HUDEP-2 (cell line): ENCODE data around the gene RRP7A.
"Not testable (repeated sequence)": the region's sequence is repeated elsewhere in the genome, so short reads cannot be mapped to it uniquely, and the experiment has no call there.

Experiments used
- DNase-seq, 76 experiments: peaks; one replicate each; lab custom pipeline; 2025; ENCODE audit not compliant: unreplicated experiment in 76 of 76; lab: John Stamatoyannopoulos, UW

The RRP7A gene

DNA sequence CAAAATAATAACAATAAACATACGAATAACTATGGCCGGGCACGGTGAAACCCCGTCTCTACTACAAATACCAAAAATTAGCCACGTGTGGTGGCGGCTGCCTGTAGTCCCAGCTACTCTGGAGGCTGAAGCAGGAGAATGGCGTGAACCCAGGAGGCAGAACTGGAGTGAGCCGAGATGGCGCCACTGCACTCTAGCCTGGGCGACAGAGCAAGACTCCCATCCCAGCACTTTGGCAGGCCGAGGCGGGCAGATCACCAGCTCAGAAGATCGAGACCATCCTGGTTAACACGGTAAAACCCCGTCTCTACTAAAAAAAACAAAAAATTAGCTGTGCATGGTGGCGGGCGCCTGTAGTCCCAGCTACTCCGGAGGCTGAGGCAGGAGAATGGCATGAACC lies 17.0 kb upstream of the RRP7A start:
- DNase-seq: not testable (repeated sequence)

DNA sequence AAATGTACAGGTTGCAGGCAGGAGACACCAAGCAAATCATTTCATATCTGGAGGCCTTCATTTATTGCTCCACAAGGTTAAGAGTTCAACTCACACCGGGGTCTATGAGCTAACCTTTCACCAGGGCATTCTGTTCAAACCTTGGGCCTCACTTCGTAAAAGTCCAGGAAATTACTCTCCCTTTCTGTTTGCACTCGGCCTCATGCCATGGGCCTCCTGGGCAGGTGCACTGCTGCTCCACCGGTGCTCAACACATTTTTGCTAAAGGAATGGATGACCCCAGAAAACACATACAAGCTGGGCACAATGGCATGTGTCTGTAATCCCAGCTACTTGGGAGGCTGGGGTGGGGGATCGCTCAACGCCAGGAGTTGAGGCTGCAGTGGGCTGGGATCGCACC lies 16.6 kb upstream of the RRP7A start:
- DNase-seq: no peak

DNA sequence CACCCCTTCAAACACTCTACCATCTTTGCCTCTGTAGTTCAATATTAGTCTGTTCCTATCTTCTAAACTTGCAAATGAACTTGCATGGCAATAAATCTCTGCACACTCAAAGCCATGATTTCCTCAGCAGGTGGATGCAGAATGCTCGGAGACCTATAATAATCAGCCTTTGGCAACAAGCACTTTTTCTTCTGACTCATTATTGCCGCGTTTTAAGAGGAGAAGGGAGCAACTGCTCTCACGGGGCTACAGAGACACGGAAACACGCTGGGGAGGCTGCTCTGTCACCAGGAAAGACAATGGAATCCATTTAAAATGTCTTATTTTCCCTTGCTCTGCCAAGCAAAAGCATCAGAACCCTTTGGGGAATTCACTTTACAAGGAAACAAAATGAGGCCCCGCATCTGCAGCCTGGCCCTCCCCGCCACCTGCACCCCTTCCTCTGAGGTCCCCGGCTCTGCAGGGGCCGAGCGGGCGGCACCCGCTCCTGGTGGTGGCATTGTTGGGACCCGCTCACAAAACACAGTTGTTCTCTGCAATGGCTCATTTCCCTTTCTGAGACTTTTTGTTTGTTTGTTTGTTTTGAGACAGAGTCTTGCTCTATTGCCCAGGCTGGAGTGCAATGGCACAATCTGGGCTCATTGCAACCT lies 15.6 kb upstream of the RRP7A start:
- not testable (repeated sequence) for DNase-seq

DNA sequence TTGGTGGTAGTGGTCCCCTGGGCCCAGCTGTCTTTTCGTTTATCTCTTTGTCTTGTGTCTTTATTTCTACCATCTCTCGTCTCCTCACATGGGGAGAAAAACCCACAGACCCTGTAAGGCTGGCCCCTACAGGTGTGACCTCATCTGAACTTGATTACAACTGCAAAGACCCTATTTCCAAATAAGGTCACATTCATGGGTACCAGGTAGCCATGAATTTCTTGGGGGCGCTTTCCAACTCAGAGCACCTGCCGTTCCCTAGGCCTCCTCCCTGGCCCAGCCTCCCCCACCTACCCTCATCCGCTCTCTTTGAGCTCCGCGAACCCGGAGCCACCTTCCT lies 14.0 kb upstream of the RRP7A start:
- DNase-seq: no peak

DNA sequence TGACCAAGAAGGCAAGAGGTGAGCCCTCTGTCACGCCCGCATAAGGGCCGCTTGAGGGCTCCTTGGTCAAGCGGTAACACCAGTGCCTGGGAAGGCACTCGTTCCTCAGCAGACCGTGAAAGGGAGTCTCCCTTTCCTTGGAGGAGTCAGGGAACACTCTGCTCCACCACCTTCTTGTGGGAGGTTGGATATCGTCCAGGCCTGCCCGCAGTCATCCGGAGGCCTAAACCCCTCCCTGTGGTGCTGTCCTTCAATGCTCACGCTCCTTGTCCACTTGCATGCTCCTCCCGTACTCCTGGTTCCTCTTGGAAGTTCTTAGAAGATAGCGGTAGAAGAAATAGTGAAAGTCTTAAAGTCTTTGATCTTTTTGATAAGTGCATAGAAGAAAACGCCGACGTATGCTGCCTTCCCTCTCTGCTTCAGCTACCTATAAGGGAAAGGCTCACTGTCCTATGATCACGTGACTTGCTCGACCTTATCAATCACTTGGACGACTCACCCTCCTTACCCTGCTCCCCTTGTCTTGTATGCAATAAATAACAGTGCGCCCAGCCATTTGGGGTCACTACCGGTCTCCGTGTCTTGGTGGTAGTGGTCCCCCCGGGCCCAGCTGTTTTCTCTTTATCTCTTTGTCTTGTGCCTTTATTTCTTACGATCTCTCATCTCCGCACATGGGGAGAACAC lies 11.9 kb upstream of the RRP7A start:
- DNase-seq: not testable (repeated sequence)

DNA sequence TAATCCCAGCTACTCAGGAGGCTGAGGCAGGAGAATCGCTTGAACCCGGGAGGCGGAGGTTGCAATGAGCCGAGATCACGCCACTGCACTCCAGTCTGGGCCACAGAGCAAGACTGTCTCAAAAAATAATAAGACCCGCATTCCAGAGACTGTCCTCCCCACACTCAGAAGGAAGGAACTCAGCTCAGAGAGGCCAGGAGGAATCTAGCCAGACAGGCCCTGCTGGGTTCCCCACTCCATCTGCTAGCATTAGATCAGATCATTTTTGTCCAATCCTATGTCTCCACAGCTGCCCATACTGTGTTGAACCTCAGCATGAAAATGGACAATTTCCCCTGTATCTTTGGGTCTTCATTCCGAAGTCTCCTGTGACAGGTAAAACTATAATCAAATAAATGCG lies 9.8 kb upstream of the RRP7A start:
- not testable (repeated sequence) for DNase-seq

DNA sequence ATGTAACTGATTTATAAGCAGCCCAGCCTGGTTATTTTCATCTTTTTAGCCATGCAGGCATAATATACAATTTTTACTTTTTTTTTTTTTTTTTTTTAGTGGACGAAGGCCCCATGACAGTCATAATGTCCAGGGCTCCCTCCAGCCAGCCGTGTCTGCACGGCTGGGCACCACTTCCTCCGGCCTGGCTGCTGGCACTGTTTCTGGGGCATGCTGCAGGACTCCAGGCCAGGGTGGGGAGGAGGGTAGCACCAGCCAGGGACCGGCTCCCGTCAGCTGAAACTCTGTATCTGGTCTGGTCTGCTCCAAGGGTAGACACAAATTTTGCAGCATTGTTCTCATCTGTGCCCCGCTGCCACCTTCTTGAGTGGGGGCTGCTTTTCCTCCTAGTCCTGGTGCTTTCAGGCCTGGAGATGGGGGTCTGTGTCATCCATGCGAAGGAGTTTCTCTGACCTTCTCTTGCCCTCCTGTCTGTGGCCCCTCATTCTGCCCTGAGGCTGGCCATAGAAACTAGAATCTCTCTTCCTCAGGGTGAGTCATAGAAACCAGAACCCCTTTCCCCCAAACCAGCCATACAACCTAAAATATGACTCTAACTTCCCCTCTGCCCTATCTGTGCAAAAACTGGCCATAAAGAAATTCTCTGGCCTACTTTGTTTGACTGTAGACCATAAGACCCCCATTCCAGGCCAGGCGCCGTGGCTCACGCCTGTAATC lies 9.2 kb upstream of the RRP7A start:
- DNase-seq: no peak

DNA sequence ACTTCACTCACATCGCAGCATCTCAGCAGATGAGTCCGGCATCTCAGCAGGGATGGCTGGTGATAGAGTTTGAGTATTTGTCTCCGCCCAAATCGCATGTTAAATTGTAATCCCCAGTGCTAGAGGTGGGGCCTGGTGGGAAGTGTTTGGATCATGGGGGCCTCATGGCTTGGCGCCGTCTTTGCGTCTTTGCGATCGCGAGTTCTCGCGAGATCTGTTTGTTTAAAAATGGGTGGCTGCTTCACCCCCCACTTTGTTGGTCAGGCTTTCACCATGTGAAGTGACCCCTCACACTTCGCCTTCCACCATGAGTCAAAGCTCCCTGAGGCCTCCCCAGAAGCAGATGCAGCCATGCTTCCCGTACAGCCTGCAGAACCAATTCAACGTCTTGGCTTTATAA lies 3.0 kb upstream of the RRP7A start:
- DNase-seq: no peak

DNA sequence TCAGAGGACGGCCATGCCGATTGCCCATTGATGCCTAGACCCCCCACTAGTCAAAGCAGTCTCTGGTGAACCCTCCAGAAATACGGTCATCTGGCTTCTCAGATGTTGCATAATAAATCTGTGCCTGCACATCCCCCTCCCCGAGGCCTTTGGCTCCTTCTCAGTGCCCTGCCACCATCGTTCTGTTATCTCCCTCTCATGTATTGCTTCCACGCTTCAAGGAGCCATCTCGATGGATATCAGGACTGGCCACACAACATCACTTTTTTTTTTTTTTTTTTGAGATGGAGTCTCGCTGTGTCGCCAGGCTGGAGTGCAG lies 1.6 kb upstream of the RRP7A start:
- no peak for DNase-seq

DNA sequence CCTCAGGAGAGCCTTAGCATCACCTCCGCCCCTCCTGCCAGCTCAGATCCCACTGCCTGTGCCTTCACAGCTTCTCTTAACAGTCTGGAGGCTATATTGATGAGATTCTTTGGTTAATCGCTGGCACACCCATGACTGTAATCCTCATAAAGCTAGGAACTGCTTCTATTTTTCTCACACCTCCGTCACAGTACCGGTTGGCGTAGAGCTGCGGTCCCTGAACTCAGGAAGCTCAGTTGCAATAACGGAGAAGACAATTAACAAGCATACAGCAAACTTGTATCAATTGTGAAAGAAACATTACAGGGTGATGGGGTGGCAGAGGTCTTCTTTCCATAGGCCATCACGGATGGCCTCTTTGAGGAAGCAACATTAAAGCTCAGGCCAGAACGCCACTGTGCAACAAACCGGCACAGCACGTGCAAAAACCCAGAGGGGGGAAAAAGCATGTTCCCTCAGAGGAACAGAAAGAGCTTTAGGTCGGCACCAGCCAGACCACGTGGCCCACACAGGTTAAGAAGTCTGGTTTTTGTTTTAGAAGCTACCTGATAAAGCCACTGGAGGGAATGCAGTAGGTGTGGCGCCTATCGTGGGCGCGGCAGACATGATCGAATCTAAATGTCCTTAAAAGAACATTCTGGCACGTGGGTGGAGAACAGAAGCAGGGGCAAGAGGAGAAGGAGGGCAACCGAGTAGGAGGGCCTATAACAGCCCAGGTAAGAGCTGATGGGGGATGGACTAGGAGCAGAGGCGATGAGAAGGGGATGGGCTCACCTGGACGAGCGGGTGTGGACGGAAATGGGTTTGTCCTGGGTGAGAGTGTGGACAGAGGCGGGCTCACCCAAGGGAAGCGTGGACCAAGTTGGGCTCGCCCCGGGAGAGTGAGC lies 715 bp downstream of the RRP7A start:
- DNase-seq: not testable (repeated sequence)

DNA sequence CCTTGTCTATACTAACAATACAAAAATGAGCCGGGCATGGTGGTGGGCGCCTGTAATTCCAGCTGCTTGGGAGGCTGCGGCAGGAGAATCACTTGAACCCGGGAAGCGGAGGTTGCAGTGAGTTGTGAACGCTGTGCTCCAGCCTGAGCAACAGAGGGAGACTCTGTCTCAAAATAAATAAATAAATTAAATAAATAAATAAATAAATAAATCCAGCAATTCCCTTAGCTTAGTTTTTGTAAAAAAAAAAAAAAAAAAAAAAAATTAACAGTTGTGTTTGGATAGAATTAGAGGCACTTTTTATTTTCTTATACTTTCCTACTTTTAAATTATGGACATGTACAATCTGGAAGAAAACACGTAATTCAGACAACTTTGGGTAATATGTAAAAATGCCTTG lies 2.5 kb downstream of the RRP7A start:
- not testable (repeated sequence) for DNase-seq

DNA sequence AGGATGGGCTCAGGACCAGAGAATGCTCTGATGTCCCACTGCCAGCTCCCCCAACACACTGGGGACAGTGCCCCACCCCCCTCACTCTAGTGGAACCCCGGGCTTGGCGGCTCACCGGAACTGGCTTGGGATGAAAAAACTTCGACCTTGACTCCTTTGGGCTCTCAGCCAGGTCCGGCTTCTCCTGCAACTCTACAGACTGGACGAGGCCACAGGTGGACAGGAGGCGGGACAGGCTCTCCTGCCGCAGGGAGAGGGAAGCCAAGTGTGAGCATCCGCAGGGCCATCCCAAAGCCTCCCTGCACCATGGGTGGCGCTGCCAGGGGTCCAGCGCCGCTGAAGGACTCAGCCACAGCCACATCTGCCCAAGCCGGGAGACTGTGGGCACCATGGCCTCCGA lies 3.7 kb downstream of the RRP7A start:
- DNase-seq: no peak

DNA sequence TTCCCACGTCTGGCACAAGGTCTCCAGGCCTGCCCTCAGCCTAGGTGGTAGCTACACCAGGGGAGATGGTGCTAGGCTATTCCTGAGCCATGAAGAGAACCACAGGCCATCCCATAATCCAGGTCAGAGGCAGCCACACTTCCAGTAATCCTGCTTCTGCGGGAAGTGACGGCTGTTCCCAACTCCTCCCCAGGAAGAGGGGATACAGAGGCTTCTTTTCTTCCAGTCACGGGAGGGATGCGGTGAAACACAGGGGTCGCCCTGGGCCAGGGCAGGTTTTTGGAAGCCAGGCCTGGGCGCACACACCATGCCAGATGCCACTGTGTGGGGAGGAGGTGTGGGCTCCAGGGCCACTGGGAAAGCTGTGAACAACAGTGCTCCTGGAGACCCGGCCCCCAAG lies 4.3 kb downstream of the RRP7A start:
- not testable (repeated sequence) for DNase-seq

DNA sequence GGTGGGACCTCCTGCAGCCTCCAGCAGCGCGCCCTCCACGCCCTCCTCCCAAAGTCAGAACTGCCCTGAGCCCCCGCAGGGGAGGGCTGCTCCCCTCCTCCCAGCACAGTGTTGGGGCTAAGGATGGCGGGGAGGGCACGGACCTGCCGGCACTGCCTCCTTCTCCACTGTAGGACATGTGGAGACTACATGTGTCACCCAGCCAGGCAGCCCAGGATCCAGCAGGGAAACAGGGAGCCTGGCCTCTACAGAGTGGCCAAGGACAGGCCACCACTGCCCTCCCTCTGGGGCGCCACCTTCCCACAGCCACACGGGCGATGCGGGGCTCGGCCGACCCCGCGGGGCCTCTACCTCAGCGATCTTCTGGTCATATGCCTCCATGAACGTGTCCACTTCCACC lies 5.3 kb downstream of the RRP7A start:
- DNase-seq: not testable (repeated sequence)

DNA sequence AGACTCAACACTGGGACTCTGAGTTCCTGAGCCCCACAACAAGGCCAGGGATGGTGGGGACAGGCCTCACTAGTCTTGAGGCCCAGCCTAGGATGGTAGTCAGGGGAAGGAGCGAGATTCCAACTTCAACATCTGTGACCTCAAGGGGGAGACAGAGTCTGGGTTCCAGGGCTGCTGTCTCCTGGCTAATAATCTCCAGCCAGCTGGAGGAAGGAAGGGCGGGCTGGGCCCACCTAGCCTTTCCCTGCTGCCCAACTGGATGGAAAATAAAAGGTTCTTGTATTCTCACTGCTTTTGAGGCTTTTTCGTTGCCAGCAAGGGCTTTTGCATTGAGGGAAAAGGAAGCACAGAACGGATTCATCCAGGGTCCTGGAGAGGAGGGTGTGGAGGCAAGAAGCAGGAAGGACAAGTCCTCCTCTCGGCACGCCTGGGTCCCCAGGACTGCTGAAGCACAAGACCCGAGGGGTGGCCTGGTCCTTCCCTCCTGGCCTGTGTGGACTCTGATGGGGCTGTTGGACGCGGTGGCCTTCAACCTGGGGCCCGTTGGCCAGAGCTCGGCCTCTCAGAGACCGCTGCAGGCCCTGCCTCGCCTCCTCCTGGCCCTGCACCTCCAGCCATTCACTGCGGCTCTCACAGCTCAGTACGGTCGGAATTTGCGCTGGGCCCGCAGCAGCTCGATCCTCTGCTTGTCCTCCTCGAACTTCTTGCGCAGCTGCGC lies 7.2 kb downstream of the RRP7A start:
- DNase-seq: not testable (repeated sequence)

DNA sequence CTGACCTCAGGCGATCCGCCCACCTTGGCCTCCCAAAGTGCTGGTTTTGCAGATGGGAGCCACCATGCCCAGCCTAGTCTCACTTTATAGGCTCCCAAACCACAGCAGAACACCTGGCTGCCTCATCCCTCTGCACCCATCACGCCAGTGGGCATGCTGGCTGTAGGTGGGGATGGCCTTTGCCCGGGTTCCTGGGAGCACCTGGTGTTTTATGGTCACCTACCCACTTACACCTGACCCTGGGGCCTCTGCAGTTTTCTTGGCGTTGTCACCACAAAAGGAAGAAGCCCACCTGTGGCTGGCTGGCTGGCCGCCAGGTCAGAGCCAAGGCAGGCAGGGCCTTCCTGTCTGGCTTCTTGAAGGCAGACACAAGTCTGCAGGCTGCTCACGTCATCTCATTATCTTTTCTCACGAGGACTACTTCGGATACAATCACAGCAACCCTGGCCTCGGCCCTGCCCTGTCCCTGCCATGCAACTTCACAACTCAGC lies 8.2 kb downstream of the RRP7A start:
- DNase-seq: peak in 1 of 76 experiments; percentile 0

DNA sequence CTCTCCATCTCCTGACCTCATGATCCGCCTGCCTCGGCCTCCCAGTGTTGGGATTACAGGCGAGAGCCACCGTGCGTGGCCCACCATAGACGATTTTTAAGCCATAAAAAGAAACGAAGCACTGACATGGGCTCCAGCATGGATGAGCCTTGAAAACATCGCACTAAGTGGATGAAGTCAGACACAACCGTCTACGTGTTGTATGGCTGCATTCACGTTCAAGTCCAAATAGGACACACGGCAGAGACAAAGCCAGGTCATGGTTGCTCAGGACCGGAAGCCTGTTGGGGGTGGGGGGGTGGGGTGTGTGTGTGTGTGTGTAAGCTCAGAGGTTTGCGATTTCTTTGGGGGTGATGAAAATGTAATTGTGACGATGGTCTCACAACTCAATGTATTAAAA lies 10.0 kb downstream of the RRP7A start:
- no peak for DNase-seq

DNA sequence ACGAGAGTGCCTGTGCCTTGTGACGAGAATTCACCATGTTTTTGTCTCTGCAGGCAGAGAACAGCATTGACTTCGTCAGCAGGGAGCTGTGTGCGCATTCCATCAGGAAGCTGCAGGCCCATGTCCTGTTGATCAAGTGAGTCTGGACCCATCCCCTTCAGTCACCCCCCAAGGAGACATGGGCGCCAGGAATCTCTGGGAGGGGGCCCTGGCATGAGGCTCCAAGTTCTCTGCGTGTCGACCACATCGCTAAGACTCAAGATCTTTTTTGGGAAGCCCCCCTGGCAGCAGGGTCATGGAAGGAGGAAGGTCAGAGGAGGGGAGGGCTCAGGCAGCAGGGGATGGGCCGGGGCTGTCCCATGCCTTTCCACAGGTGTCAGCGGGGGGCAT lies 10.6 kb downstream of the RRP7A start:
- peak in 2 of 76 experiments; percentile 9 to 12 for DNase-seq

DNA sequence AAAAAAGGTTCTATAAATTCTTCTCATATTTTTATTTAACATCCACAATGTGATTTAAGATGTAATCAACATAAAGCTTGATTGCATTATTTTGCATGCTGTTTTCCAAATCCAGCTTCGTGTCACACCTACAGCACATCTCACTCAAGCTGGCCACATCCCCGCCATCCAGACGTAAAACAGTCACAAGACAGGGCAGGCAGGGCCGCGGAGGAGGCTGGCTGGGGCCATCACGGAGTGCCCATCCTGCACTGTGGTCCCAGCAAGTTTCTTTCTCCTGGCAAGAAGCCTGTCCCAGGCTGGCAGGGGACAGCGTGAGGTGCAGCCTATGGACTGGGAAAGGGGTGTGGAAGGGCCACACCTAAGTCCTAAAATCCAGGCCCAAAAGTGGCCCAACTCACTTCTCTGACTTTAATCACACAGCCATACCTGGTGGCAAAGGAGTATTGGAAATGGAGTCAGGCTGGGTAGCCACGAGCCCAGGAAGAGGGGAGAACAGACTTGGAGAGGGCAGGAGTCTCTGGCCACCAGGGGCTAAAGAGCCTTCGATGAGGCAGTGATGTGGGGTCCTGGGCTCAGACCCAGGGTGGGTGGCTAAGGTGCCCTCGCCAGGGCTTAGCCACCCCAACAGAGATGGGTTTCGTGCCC lies 11.1 kb downstream of the RRP7A start:
- not testable (repeated sequence) for DNase-seq

DNA sequence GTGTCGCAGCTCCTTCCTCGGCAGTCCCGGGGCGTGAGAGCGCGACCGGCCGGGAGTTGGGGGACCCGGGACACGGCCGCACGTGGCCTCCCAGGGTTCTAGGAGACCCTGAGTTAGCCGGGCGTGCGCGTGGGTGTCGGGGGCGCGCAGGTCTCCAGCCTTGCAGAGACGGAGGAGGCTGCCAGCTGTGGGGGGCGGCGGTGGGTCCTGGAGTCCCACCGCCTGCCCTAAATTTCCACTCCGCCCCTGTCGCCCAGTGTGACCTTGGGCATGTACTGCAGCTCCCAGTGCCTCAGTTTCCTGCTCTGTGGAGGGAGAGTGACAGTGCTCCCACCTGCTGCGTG lies 18.8 kb downstream of the RRP7A start:
- DNase-seq: no peak
